SK-N-SH (cell line): Measurements from ENCODE around the gene FUT4. TPM values are rescaled to one million over a fixed set of nuclear protein-coding genes. Genes with fewer than 3 reads are reported as not detected.

Experiments used
- CTCF ChIA-PET: fragments of 300-600, 350-600 bp; formaldehyde crosslinking; extraction: SDS; loops from one replicate; lab custom pipeline; 2021; lab: Yijun Ruan, JAX
- POLR2A ChIA-PET: fragments of 350-600 bp; sonication (Branson Sonifier 250); formaldehyde crosslinking; extraction: SDS; loops from one replicate; lab custom pipeline; 2020; ENCODE audit warnings: antibody characterized with exemption, inconsistent platforms; lab: Yijun Ruan, JAX
- DNase-seq: peaks from one replicate; pipeline ENCODE4 v3.0.0; 2012
- H2AFZ ChIP-seq: fragments of 200-600 bp; sonication (generic); 2 replicates; pipeline ENCODE4 v1.8.1; 2016; ENCODE audit warnings: antibody characterized with exemption, mild to moderate bottlenecking, low read depth
- H3F3A ChIP-seq: fragments of 200-600 bp; sonication (generic); replicated peaks from 2 replicates; pipeline ENCODE3; 2016; ENCODE audit warnings: antibody characterized with exemption, mild to moderate bottlenecking; ENCODE audit not compliant: insufficient read depth
- H3K27ac ChIP-seq, 2 experiments: fragments of 200-500 bp in 1 of 2; fragments of 200-600 bp in 1 of 2; sonication (Bioruptor generic) in 1 of 2; sonication (generic), shearing (Covaris generic) in 1 of 2; 2 replicates each; pipeline versions ENCODE4 v1.5.1 to v1.6.1; 2014 to 2016; ENCODE audit warnings: low read depth in 2 of 2, inconsistent platforms in 1 of 2, low read length in 1 of 2, mild to moderate bottlenecking in 1 of 2, mixed read lengths in 1 of 2
- H3K27me3 ChIP-seq: fragments of 200-600 bp; sonication (generic), shearing (Covaris generic); 2 replicates; pipeline ENCODE4 v1.6.1; 2016; ENCODE audit warnings: mixed run types; ENCODE audit not compliant: insufficient read depth
- H3K36me3 ChIP-seq, 2 experiments: fragments of 200-500 bp in 1 of 2; fragments of 200-600 bp in 1 of 2; sonication (Bioruptor generic) in 1 of 2; sonication (generic) in 1 of 2; replicated peaks in 1 of 2; 2 replicates each; pipeline versions ENCODE3 to v1.5.1; 2014 to 2016; ENCODE audit warnings: low read length in 1 of 2, mild to moderate bottlenecking in 1 of 2; ENCODE audit not compliant: insufficient read depth in 2 of 2, control insufficient read depth in 1 of 2
- H3K4me1 ChIP-seq, 2 experiments: fragments of 200-500 bp in 1 of 2; fragments of 200-600 bp in 1 of 2; sonication (Bioruptor generic) in 1 of 2; sonication (generic), shearing (Covaris generic) in 1 of 2; 2 replicates each; pipeline versions ENCODE4 v1.5.1 to v1.6.1; 2014 to 2016; ENCODE audit warnings: low read depth in 1 of 2, low read length in 1 of 2, mixed run types in 1 of 2; ENCODE audit not compliant: insufficient read depth in 2 of 2, control insufficient read depth in 1 of 2
- H3K4me2 ChIP-seq: fragments of 200-600 bp; sonication (generic), shearing (Covaris generic); 2 replicates; pipeline ENCODE4 v1.6.1; 2017; ENCODE audit warnings: mixed run types
- H3K4me3 ChIP-seq, 2 experiments: fragments of 200-500 bp in 1 of 2; fragments of 200-600 bp in 1 of 2; sonication (Bioruptor generic) in 1 of 2; sonication (generic), shearing (Covaris generic) in 1 of 2; 2 replicates each; pipeline versions ENCODE4 v1.5.1 to v1.8.1; 2014 to 2016; ENCODE audit warnings: low read depth in 2 of 2, inconsistent platforms in 1 of 2, low read length in 1 of 2, mild to moderate bottlenecking in 1 of 2, mixed read lengths in 1 of 2, moderate library complexity in 1 of 2
- H3K79me2 ChIP-seq: fragments of 200-600 bp; sonication (generic); 2 replicates; pipeline ENCODE4 v1.8.1; 2017; ENCODE audit warnings: mild to moderate bottlenecking; ENCODE audit not compliant: insufficient read depth
- H3K9ac ChIP-seq: fragments of 200-600 bp; sonication (generic); 2 replicates; pipeline ENCODE4 v1.6.1; 2017; ENCODE audit warnings: mixed run types
- H3K9me2 ChIP-seq: fragments of 200-600 bp; sonication (generic); 2 replicates; pipeline ENCODE4 v1.6.1; 2017; ENCODE audit warnings: mixed run types
- H3K9me3 ChIP-seq: fragments of 200-600 bp; sonication (generic); 2 replicates; pipeline ENCODE4 v1.6.1; 2017; ENCODE audit warnings: mixed run types, mild to moderate bottlenecking, moderate library complexity
- H4K20me1 ChIP-seq: fragments of 200-600 bp; sonication (generic); 2 replicates; pipeline ENCODE4 v1.6.1; 2017; ENCODE audit warnings: mild to moderate bottlenecking, mixed run types; ENCODE audit not compliant: insufficient read depth
- CHD2 ChIP-seq: fragments of 150-350 bp; IDR thresholded peaks from 2 replicates; pipeline ENCODE4 v1.6.1; 2018; ENCODE audit warnings: low read length; ENCODE audit not compliant: partially characterized antibody
- CTCF ChIP-seq: fragments of 200-600 bp; sonication (generic); IDR thresholded peaks from 2 replicates; pipeline ENCODE4 v1.6.1; 2017; ENCODE audit warnings: antibody characterized with exemption, mild to moderate bottlenecking, moderate library complexity
- ELF1 ChIP-seq: IDR thresholded peaks from 2 replicates; pipeline ENCODE4 v1.4.0; 2012
- EZH2phosphoT487 ChIP-seq: fragments of 200-600 bp; sonication (generic); IDR thresholded peaks from 2 replicates; pipeline ENCODE4 v1.6.1; 2017; ENCODE audit warnings: low read depth, mixed run types, mild to moderate bottlenecking, antibody characterized with exemption, moderate library complexity, borderline replicate concordance
- FOXJ3 ChIP-seq: sonication (generic); formaldehyde crosslinking; IDR thresholded peaks from 2 replicates; pipeline ENCODE4 v1.5.1; 2020; ENCODE audit warnings: mild to moderate bottlenecking, missing genetic modification reagents
- GABPA ChIP-seq: IDR thresholded peaks from 2 replicates; pipeline ENCODE4 v1.4.0; 2012; ENCODE audit warnings: low read depth, mild to moderate bottlenecking
- JUND ChIP-seq: IDR thresholded peaks from 2 replicates; pipeline ENCODE4 v1.4.0; 2012
- MAX ChIP-seq: IDR thresholded peaks from 2 replicates; pipeline ENCODE4 v1.4.0; 2012; ENCODE audit warnings: low read depth
- MEF2A ChIP-seq: IDR thresholded peaks from 2 replicates; pipeline ENCODE4 v1.4.0; 2012; ENCODE audit warnings: low read depth, borderline replicate concordance
- MXI1 ChIP-seq: IDR thresholded peaks from 2 replicates; pipeline ENCODE4 v1.6.1; 2012; ENCODE audit warnings: mild to moderate bottlenecking, low read depth, low read length, improper control_type of control experiment
- NRF1 ChIP-seq: IDR thresholded peaks from 2 replicates; pipeline ENCODE4 v1.6.1; 2012; ENCODE audit warnings: low read depth, mild to moderate bottlenecking, low read length
- PBX3 ChIP-seq: IDR thresholded peaks from 2 replicates; pipeline ENCODE4; 2012
- RCOR1 ChIP-seq: fragments of 150-350 bp; IDR thresholded peaks from 2 replicates; pipeline ENCODE4 v1.6.1; 2017; ENCODE audit warnings: antibody characterized with exemption, low read length
- REST ChIP-seq: IDR thresholded peaks from 2 replicates; pipeline ENCODE4 v1.6.1; 2012; ENCODE audit warnings: mild to moderate bottlenecking, low read depth, low read length, moderate library complexity
- RFX5 ChIP-seq: IDR thresholded peaks from 2 replicates; pipeline ENCODE4 v1.6.1; 2012; ENCODE audit warnings: mild to moderate bottlenecking, improper control_type of control experiment, low read length
- RXRA ChIP-seq: IDR thresholded peaks from 2 replicates; pipeline ENCODE4 v1.4.0; 2012; ENCODE audit warnings: low read depth, mild to moderate bottlenecking, borderline replicate concordance
- TCF12 ChIP-seq: IDR thresholded peaks from 2 replicates; pipeline ENCODE4 v1.4.0; 2012
- USF1 ChIP-seq: IDR thresholded peaks from 2 replicates; pipeline ENCODE4 v1.4.0; 2012; ENCODE audit warnings: low read depth, borderline replicate concordance
- USF2 ChIP-seq: fragments of 150-350 bp; IDR thresholded peaks from 2 replicates; pipeline ENCODE4 v1.6.1; 2017; ENCODE audit warnings: antibody characterized with exemption, low read length, low read depth, borderline replicate concordance
- WGBS: methylation state at CpG from one replicate; pipeline ENCODE4 v1.1.6; 2017; ENCODE audit warnings: low lambda C conversion rate; 5-methylcytosine and 5-hydroxymethylcytosine counted together
- polyA plus RNA-seq, 3 experiments: library from polyadenylated mRNA; depleted of rRNA; stranded (reverse); fragments of >200 nt; gene quantifications; 2 replicates each; pipeline ENCODE4 v1.2.3, GENCODE V29; 2012

Gene FUT4
- polyA plus RNA-seq, 1 of the 3 experiments (the other 2 are of a cell fraction) = 1.9 TPM

- no peaks in the 10 kb centered on the region for H4K20me1 ChIP-seq
- TF ChIP-seq TCF12 (no peak), MXI1 (no peak), MAX (no peak), MEF2A (no peak), FOXJ3 (CRISPR knock-in tag) (no peak), USF1 (no peak), USF2 (no peak), RCOR1 (no peak), REST (no peak), CHD2 (no peak), ELF1 (no peak), JUND (no peak), GABPA (no peak), PBX3 (no peak), NRF1 (no peak), EZH2phosphoT487 (no peak), RXRA (no peak), CTCF (no peak), RFX5 (no peak)
- TF ChIP-seq, all 33 proteins: peak for 0
- H3F3A ChIP-seq = no peaks in the 10 kb centered on the region
- no peak overlapping the region for H3K9ac ChIP-seq
- H3K27me3 ChIP-seq = no peaks in the 10 kb centered on the region
- no peaks in the 10 kb centered on the region for H3K79me2 ChIP-seq
- no peak overlapping the region for H2AFZ ChIP-seq
- 80% methylated on average over 3 of the region's 3 CpGs for WGBS
- no peaks in the 10 kb centered on the region for H3K36me3 ChIP-seq
- ChIA-PET POLR2A (no interaction called here), CTCF (interaction anchor here (0.8 kb wide), 1 partner anchor 39 kb away, joined by 3 read pairs; no protein-coding TSS in a partner anchor)
- no peak for DNase-seq
- peaks cover 0 to under 1% of the 10 kb centered on the region in 2 experiments; a peak in 2 of 4 replicates for H3K4me1 ChIP-seq
- no peaks in the 10 kb centered on the region for H3K9me2 ChIP-seq
- no peak overlapping the region for H3K4me3 ChIP-seq
- no peak overlapping the region for H3K27ac ChIP-seq
- H3K9me3 ChIP-seq = no peaks in the 10 kb centered on the region
- H3K4me2 ChIP-seq = no peak overlapping the region
Observed at GRCh38 chr11:94583866-94584500, 40.3 kb downstream of the FUT4 start.
